ENCODE measurements around the gene SNRPD3.
"Not testable (repeated sequence)": the region's sequence is repeated elsewhere in the genome, so short reads cannot be mapped to it uniquely, and the experiment has no call there.

Gene SNRPD3

GRCh38 chr22:24550028-24550901 is 5.5 kb upstream of the SNRPD3 start:
- Histone ChIP-seq H3K36me3 (peaks cover 68% of the 10 kb centered on the region), H4K20me1 (peaks cover 87% of the 10 kb centered on the region), H3K9me3 (no peaks in the 10 kb centered on the region), H3K4me1 (peaks cover 38% of the 10 kb centered on the region), H3K9ac (no peak overlapping the region), H3K27ac (0 out of 2 replicates have a peak overlapping the region, but pooled peaks have one; percentile 1), H3K4me2 (no peak overlapping the region), H3K4me3 (no peak overlapping the region), H3K27me3 (no peaks in the 10 kb centered on the region)
- no peak for TF ChIP-seq Cebpa-rat (IDR thresholded peaks at IDR 0.05)

GRCh38 chr22:24550902-24551435 is 4.8 kb upstream of the SNRPD3 start:
- 0 out of 2 replicates have a peak overlapping the region, but pooled peaks have one; percentile 1 for H3K27ac ChIP-seq
- H3K4me1 ChIP-seq, result peaks cover 38% of the 10 kb centered on the region
- H3K4me2 ChIP-seq, result no peak overlapping the region
- no peaks in the 10 kb centered on the region for H3K27me3 ChIP-seq
- no peak overlapping the region for H3K9ac ChIP-seq
- no peak overlapping the region for H3K4me3 ChIP-seq
- H3K36me3 ChIP-seq, result peaks cover 62% of the 10 kb centered on the region
- H3K9me3 ChIP-seq, result no peaks in the 10 kb centered on the region
- no peak for TF ChIP-seq Cebpa-rat (IDR thresholded peaks at IDR 0.05)
- H4K20me1 ChIP-seq, result peaks cover 87% of the 10 kb centered on the region

- Histone ChIP-seq H3K9ac (peak overlapping the region; percentile 97), H4K20me1 (peaks cover 88% of the 10 kb centered on the region), H3K27ac (peak overlapping the region; percentile 96), H3K4me1 (peaks cover 51% of the 10 kb centered on the region), H3K4me2 (peak overlapping the region; percentile 93), H3K36me3 (peaks cover 52% of the 10 kb centered on the region), H3K4me3 (peak overlapping the region; percentile 90)
- not testable (repeated sequence) for H3K9me3 ChIP-seq, H3K27me3 ChIP-seq
Observed at GRCh38 chr22:24552503-24553286, 3.1 kb upstream of the SNRPD3 start.

GRCh38 chr22:24553597-24554312 is 2.0 kb upstream of the SNRPD3 start:
- TF ChIP-seq Cebpa-rat (IDR thresholded peaks at IDR 0.05), result no peak
- peak overlapping the region; percentile 96 for H3K27ac ChIP-seq
- H3K27me3 ChIP-seq, result no peaks in the 10 kb centered on the region
- peaks cover 52% of the 10 kb centered on the region for H3K36me3 ChIP-seq
- peak overlapping the region; percentile 97 for H3K9ac ChIP-seq
- peaks cover 62% of the 10 kb centered on the region for H3K4me1 ChIP-seq
- peak overlapping the region; percentile 93 for H3K4me2 ChIP-seq
- peaks cover 88% of the 10 kb centered on the region for H4K20me1 ChIP-seq
- peak overlapping the region; percentile 90 for H3K4me3 ChIP-seq
- no peaks in the 10 kb centered on the region for H3K9me3 ChIP-seq

DNA sequence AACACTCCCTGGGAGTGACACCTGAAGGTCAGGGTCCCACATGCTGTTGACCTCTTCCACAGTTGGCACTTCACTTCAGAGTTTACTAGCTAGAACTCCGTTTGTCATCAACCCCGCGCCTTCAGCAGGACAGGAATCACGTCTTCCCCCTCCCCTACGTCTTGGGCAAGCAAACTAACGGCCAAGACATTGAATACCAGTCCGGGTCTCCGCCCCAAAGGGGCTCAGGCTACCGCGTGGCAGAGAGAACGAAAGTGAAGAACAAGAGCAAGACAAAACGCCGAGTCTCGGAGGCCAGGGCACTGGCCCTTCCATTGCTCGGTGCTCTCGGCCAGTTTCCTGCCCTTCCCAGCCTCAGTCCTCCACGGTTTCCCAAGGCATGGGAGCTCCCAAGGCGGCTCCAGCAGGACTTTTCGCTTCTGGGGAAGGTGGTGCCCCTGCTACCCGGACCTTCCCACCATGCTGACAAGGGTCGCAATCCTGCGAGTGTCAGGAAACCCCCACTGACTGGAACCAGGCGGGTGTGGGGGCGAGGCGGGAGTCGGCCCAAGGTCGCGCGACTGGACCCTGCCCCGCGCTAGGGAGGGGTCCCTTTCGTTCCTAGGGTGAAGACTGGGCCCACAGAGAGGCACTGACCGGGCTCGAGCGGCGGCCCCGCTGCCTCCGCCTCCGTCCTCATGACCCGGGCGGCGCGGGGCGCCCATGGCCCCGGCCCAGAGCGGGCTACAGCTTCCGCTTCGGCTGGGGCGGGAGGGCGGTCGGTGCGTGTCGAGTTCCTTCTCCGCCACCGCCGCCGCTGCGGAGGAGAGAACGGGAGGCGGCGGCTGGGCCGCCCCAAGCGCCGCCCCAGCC is 1.3 kb upstream of the SNRPD3 start, which contains the start of gene GUCD1:
Gene GUCD1 (minus strand): TSS at position 826 of the 852 bp plus-strand sequence. CDS start 147 bp downstream, at position 679.
- no peaks in the 10 kb centered on the region for H3K9me3 ChIP-seq
- no peaks in the 10 kb centered on the region for H3K27me3 ChIP-seq
- peak within 1 kb of the TSS; percentile 98 for H3K27ac ChIP-seq
- H4K20me1 ChIP-seq, result peaks cover 88% of the 10 kb centered on the region
- TF ChIP-seq Cebpa-rat (IDR thresholded peaks at IDR 0.05), result no peak
- peaks cover 70% of the 10 kb centered on the region for H3K4me1 ChIP-seq
- H3K4me2 ChIP-seq, result peak within 1 kb of the TSS; percentile 100
- H3K4me3 ChIP-seq, result peak within 1 kb of the TSS; percentile 90
- H3K36me3 ChIP-seq, result peaks cover 52% of the 10 kb centered on the region
- peak within 1 kb of the TSS; percentile 97 for H3K9ac ChIP-seq

GRCh38 chr22:24559471-24559870 is 3.7 kb downstream of the SNRPD3 start:
- peaks cover 88% of the 10 kb centered on the region for H4K20me1 ChIP-seq
- peaks cover 74% of the 10 kb centered on the region for H3K36me3 ChIP-seq
- peak overlapping the region; percentile 1; the same call in 1 of the 2 replicates for H3K4me2 ChIP-seq
- peaks cover 34% of the 10 kb centered on the region for H3K4me1 ChIP-seq
- no peaks in the 10 kb centered on the region for H3K9me3 ChIP-seq
- no peak overlapping the region for H3K27ac ChIP-seq
- no peaks in the 10 kb centered on the region for H3K27me3 ChIP-seq
- no peak overlapping the region for H3K9ac ChIP-seq
- H3K4me3 ChIP-seq, result no peak overlapping the region
- no peak for TF ChIP-seq Cebpa-rat (IDR thresholded peaks at IDR 0.05)

DNA sequence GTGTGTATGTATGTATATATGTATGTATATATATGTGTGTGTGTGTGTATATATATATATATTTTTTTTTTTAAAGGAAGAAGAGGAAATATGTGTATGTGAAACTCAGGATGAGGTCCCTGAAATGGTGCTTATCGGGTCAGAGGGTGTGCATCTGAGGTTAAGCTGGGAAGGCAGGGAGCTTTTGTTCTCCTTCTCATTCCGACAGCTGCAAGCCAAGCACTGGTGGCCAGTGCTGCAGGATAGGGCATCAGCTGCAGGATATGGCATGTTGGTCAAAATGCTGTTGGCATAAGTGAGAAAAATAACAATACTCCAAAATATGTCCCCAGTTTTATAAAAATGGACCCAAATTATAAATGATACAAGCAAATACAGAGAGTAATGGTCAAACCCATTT is 7.4 kb downstream of the SNRPD3 start:
- no peak for TF ChIP-seq Cebpa-rat (IDR thresholded peaks at IDR 0.05)
- no peak overlapping the region for H3K27ac ChIP-seq
- no peaks in the 10 kb centered on the region for H3K27me3 ChIP-seq
- peaks cover 100% of the 10 kb centered on the region for H3K36me3 ChIP-seq
- no peak overlapping the region for H3K4me3 ChIP-seq
- no peak overlapping the region for H3K4me2 ChIP-seq
- H3K9me3 ChIP-seq, result no peaks in the 10 kb centered on the region
- H3K4me1 ChIP-seq, result peaks cover 15% of the 10 kb centered on the region
- H3K9ac ChIP-seq, result no peak overlapping the region
- peaks cover 100% of the 10 kb centered on the region for H4K20me1 ChIP-seq

- H3K36me3 ChIP-seq, result peaks cover 100% of the 10 kb centered on the region
- no peak overlapping the region for H3K4me2 ChIP-seq
- H3K27ac ChIP-seq, result no peak overlapping the region
- no peaks in the 10 kb centered on the region for H3K27me3 ChIP-seq
- TF ChIP-seq Cebpa-rat (IDR thresholded peaks at IDR 0.05), result no peak
- peaks cover 3% of the 10 kb centered on the region for H3K4me1 ChIP-seq
- H3K9ac ChIP-seq, result no peak overlapping the region
- H3K4me3 ChIP-seq, result no peak overlapping the region
- no peaks in the 10 kb centered on the region for H3K9me3 ChIP-seq
- peaks cover 100% of the 10 kb centered on the region for H4K20me1 ChIP-seq
Observed at GRCh38 chr22:24564376-24565058, 8.7 kb downstream of the SNRPD3 start.
